K562 (cell line): ENCODE measurements around the gene CCDC116. TPM values are rescaled to one million over a fixed set of nuclear protein-coding genes. Genes with fewer than 3 reads are reported as not detected.

Experiments used
- BDP1 ChIP-seq: IDR thresholded peaks from 3 replicates; pipeline ENCODE4 v1.6.1; 2011; ENCODE audit not compliant: insufficient read length, insufficient read depth
- CREB1 ChIP-seq, 2 experiments: sonication (generic) in 1 of 2; formaldehyde crosslinking in 1 of 2; IDR thresholded peaks; 2 replicates each; pipeline versions ENCODE4 v1.6.1 to v1.8.0; 2012 to 2022; ENCODE audit warnings: inconsistent platforms in 1 of 2, mild to moderate bottlenecking in 1 of 2, missing genetic modification reagents in 1 of 2, moderate library complexity in 1 of 2
- FOXM1 ChIP-seq, 2 experiments: fragments of 450-650 bp in 1 of 2; sonication (generic) in 1 of 2; formaldehyde crosslinking in 1 of 2; IDR thresholded peaks; 2 replicates each; pipeline versions ENCODE4 v1.6.1 to v1.9.0; 2017 to 2022; ENCODE audit warnings: low read depth in 2 of 2, mild to moderate bottlenecking in 2 of 2, missing genetic modification reagents in 1 of 2, moderate library complexity in 1 of 2
- JUN ChIP-seq, 2 experiments: sonication (generic) in 1 of 2; formaldehyde crosslinking in 1 of 2; IDR thresholded peaks; 2 replicates each; pipeline versions ENCODE4 v1.6.1 to v1.8.0; 2012 to 2022; ENCODE audit warnings: borderline replicate concordance in 2 of 2, mild to moderate bottlenecking in 2 of 2, improper control_type of control experiment in 1 of 2, low read depth in 1 of 2, low read length in 1 of 2, missing genetic modification reagents in 1 of 2
- MAFF ChIP-seq: IDR thresholded peaks from 2 replicates; pipeline ENCODE4 v1.6.1; 2012; ENCODE audit warnings: low read length, improper control_type of control experiment
- NFXL1 ChIP-seq: fragments of 450-650 bp; formaldehyde crosslinking; IDR thresholded peaks from 2 replicates; pipeline ENCODE4 v1.4.0; 2021; ENCODE audit warnings: mild to moderate bottlenecking
- PCBP2 ChIP-seq: fragments of 200-400 bp; formaldehyde crosslinking; IDR thresholded peaks from 2 replicates; pipeline ENCODE4 v1.6.1; 2018; ENCODE audit warnings: low read length, low read depth, mild to moderate bottlenecking, moderate library complexity; ENCODE audit not compliant: poor library complexity, severe bottlenecking
- SMAD4 ChIP-seq: fragments of 250-450 bp; sonication (Bioruptor Pico); conservative IDR thresholded peaks from 2 replicates; pipeline ENCODE4 v1.8.0; 2021; ENCODE audit warnings: inconsistent platforms, mild to moderate bottlenecking, moderate library complexity
- ZNF785 ChIP-seq: fragments of 250-450 bp; sonication (Bioruptor Pico); IDR thresholded peaks from 2 replicates; pipeline ENCODE4 v1.4.0; 2020; ENCODE audit warnings: mild to moderate bottlenecking
- ZNF79 ChIP-seq: fragments of 250-450 bp; sonication (Bioruptor Pico); IDR thresholded peaks from 2 replicates; pipeline ENCODE4 v1.4.0; 2020; ENCODE audit warnings: low read depth, mild to moderate bottlenecking, moderate library complexity
- polyA plus RNA-seq, 8 experiments: library from polyadenylated mRNA; depleted of rRNA in 4 of 8; stranded (reverse) in 5 of 8; unstranded in 3 of 8; fragments of >200 nt; fragmentation: Nextera tagmentation in 2 of 8; fragmentation: Illumina TruSeq in 1 of 8; extraction: Ambion mirVana in 2 of 8; extraction: Trizol in 1 of 8; gene quantifications; 2 replicates each; pipeline versions ENCODE4 v1.2.1 to v1.2.3, GENCODE V29; 2011 to 2014; ENCODE audit warnings: inconsistent platforms in 1 of 8, missing spikeins in 1 of 8
- total RNA-seq, 7 experiments: library from RNA; depleted of rRNA in 6 of 7; stranded (reverse); fragments of >200 nt in 6 of 7; fragmentation: Illumina TruSeq in 2 of 7; extraction: Trizol in 2 of 7; gene quantifications; 2 replicates each; pipeline versions ENCODE4 v1.2.1 to v1.2.3, GENCODE V29; 2011 to 2021; ENCODE audit warnings: low replicate concordance in 1 of 7
- TF ChIP-seq, protein P1 (sequence below): fragments of 250-450 bp; sonication (Bioruptor Pico); IDR thresholded peaks from 2 replicates; pipeline ENCODE4 v1.8.0; 2022; ENCODE audit warnings: moderate library complexity, mild to moderate bottlenecking, inconsistent platforms
- TF ChIP-seq, protein P2 (sequence below): fragments of 200-600 bp; sonication (generic); IDR thresholded peaks from one replicate; pipeline ENCODE4 v1.6.1; 2012; ENCODE audit warnings: mild to moderate bottlenecking, low read depth, low read length, inconsistent platforms

Gene CCDC116
- total and polyA plus RNA-seq, 9 of the 15 experiments (the other 6 are each of a cell fraction or from before 2014, with no cell fraction given) = 1.6 to 11.3 (median 4.7) TPM

DNA sequence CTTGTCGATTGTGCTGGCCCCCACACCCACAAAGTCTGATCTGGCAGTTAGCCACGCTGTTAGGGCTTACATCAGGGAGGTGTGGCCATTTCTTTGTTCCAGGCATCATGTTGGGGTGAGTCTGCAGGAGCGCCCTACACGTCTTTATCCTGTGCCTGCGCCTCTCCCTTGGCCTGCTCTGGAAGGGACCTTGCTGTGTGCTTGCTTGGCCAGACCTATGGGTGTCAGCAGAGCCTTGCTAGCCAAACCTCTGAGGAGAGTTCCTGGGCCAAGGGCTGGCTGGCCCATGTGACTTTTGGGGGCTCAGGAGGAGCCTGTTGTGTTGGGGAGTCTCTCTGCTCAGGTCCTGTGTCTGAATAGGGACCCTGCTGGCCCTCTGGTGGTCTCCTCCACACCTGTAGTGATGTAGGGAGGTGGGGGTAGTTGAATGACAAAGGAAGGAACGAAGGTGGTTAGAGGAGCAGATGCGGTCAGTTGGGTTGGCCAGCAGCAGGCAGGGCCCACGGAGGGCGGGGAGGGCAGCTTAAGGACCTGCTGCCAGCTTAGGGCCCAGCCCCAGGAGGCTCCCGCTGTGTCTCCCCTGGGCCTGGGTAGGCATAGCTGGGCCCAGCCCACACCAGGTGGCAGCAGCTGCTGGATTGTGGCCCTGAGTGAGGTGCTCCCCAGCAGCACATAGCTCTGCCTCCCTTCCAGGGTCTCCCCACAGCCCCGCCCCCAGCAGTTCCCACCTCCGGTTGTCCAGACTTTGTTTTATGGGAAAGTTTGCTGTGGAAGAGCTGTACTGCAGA lies 41.2 kb downstream of the CCDC116 start (continued):
- TF ChIP-seq, protein P1, sequence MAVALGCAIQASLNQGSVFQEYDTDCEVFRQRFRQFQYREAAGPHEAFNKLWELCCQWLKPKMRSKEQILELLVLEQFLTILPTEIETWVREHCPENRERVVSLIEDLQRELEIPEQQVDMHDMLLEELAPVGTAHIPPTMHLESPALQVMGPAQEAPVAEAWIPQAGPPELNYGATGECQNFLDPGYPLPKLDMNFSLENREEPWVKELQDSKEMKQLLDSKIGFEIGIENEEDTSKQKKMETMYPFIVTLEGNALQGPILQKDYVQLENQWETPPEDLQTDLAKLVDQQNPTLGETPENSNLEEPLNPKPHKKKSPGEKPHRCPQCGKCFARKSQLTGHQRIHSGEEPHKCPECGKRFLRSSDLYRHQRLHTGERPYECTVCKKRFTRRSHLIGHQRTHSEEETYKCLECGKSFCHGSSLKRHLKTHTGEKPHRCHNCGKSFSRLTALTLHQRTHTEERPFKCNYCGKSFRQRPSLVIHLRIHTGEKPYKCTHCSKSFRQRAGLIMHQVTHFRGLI (CRISPR knock-in tag) = no peak
- no peak for TF ChIP-seq JUN (IDR thresholded peaks at IDR 0.05; ENCODE audit: borderline replicate concordance, low read depth, low read length)
- no peak for TF ChIP-seq JUN (CRISPR knock-in tag; IDR thresholded peaks at IDR 0.05; ENCODE audit: borderline replicate concordance)
- TF ChIP-seq SMAD4 = no peak
- TF ChIP-seq MAFF = no peak
- TF ChIP-seq ZNF785 (CRISPR knock-in tag) = no peak
- no peak for TF ChIP-seq CREB1 (IDR thresholded peaks at IDR 0.05)
- no peak for TF ChIP-seq CREB1 (CRISPR knock-in tag; IDR thresholded peaks at IDR 0.05)
- TF ChIP-seq, protein P2, sequence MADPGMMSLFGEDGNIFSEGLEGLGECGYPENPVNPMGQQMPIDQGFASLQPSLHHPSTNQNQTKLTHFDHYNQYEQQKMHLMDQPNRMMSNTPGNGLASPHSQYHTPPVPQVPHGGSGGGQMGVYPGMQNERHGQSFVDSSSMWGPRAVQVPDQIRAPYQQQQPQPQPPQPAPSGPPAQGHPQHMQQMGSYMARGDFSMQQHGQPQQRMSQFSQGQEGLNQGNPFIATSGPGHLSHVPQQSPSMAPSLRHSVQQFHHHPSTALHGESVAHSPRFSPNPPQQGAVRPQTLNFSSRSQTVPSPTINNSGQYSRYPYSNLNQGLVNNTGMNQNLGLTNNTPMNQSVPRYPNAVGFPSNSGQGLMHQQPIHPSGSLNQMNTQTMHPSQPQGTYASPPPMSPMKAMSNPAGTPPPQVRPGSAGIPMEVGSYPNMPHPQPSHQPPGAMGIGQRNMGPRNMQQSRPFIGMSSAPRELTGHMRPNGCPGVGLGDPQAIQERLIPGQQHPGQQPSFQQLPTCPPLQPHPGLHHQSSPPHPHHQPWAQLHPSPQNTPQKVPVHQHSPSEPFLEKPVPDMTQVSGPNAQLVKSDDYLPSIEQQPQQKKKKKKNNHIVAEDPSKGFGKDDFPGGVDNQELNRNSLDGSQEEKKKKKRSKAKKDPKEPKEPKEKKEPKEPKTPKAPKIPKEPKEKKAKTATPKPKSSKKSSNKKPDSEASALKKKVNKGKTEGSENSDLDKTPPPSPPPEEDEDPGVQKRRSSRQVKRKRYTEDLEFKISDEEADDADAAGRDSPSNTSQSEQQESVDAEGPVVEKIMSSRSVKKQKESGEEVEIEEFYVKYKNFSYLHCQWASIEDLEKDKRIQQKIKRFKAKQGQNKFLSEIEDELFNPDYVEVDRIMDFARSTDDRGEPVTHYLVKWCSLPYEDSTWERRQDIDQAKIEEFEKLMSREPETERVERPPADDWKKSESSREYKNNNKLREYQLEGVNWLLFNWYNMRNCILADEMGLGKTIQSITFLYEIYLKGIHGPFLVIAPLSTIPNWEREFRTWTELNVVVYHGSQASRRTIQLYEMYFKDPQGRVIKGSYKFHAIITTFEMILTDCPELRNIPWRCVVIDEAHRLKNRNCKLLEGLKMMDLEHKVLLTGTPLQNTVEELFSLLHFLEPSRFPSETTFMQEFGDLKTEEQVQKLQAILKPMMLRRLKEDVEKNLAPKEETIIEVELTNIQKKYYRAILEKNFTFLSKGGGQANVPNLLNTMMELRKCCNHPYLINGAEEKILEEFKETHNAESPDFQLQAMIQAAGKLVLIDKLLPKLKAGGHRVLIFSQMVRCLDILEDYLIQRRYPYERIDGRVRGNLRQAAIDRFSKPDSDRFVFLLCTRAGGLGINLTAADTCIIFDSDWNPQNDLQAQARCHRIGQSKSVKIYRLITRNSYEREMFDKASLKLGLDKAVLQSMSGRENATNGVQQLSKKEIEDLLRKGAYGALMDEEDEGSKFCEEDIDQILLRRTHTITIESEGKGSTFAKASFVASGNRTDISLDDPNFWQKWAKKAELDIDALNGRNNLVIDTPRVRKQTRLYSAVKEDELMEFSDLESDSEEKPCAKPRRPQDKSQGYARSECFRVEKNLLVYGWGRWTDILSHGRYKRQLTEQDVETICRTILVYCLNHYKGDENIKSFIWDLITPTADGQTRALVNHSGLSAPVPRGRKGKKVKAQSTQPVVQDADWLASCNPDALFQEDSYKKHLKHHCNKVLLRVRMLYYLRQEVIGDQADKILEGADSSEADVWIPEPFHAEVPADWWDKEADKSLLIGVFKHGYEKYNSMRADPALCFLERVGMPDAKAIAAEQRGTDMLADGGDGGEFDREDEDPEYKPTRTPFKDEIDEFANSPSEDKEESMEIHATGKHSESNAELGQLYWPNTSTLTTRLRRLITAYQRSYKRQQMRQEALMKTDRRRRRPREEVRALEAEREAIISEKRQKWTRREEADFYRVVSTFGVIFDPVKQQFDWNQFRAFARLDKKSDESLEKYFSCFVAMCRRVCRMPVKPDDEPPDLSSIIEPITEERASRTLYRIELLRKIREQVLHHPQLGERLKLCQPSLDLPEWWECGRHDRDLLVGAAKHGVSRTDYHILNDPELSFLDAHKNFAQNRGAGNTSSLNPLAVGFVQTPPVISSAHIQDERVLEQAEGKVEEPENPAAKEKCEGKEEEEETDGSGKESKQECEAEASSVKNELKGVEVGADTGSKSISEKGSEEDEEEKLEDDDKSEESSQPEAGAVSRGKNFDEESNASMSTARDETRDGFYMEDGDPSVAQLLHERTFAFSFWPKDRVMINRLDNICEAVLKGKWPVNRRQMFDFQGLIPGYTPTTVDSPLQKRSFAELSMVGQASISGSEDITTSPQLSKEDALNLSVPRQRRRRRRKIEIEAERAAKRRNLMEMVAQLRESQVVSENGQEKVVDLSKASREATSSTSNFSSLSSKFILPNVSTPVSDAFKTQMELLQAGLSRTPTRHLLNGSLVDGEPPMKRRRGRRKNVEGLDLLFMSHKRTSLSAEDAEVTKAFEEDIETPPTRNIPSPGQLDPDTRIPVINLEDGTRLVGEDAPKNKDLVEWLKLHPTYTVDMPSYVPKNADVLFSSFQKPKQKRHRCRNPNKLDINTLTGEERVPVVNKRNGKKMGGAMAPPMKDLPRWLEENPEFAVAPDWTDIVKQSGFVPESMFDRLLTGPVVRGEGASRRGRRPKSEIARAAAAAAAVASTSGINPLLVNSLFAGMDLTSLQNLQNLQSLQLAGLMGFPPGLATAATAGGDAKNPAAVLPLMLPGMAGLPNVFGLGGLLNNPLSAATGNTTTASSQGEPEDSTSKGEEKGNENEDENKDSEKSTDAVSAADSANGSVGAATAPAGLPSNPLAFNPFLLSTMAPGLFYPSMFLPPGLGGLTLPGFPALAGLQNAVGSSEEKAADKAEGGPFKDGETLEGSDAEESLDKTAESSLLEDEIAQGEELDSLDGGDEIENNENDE = no peak
- TF ChIP-seq NFXL1 (CRISPR knock-in tag) = no peak
- TF ChIP-seq PCBP2 = no peak
- no peak for TF ChIP-seq ZNF79
- TF ChIP-seq FOXM1 (IDR thresholded peaks at IDR 0.05; ENCODE audit: low read depth) = no peak
- no peak for TF ChIP-seq FOXM1 (CRISPR knock-in tag; IDR thresholded peaks at IDR 0.05; ENCODE audit: low read depth)
- no peak for TF ChIP-seq BDP1
